Stimulated activated CD4-positive, alpha-beta T cell treated with anti-CD3 and anti-CD28 coated beads, TNF-alpha, amount 100 ng/mL, for 4 hours (primary cell): ENCODE results near the gene PSMB10.
"Not testable (repeated sequence)": the region's sequence is repeated elsewhere in the genome, so short reads cannot be mapped to it uniquely, and the experiment has no call there.

Experiments used
- DNase-seq, 3 experiments: peaks; one replicate each; pipeline ENCODE4 v3.0.0-alpha.2; 2020; ENCODE audit warnings: low read depth in 3 of 3

PSMB10 gene

GRCh38 chr16:67926181-67926750, 10.4 kb downstream of the PSMB10 start:
- DNase-seq = no peak

- no peak for DNase-seq
Measured at GRCh38 chr16:67924140-67924906, 12.3 kb downstream of the PSMB10 start.

- DNase-seq = no peak
Measured at GRCh38 chr16:67923414-67924116, 13.1 kb downstream of the PSMB10 start.

GRCh38 chr16:67922740-67923139, 13.9 kb downstream of the PSMB10 start:
- DNase-seq = no peak

- DNase-seq = no peak
Measured at GRCh38 chr16:67922221-67922620, 14.4 kb downstream of the PSMB10 start.

GRCh38 chr16:67919622-67920221, 16.9 kb downstream of the PSMB10 start:
- DNase-seq = no peak

- DNase-seq = peak in 1 of 3 experiments; percentile 26
Measured at GRCh38 chr16:67917852-67918236, 18.8 kb downstream of the PSMB10 start.

- DNase-seq = no peak
Measured at GRCh38 chr16:67917140-67917851, 19.4 kb downstream of the PSMB10 start.

- DNase-seq = no peak
Measured at GRCh38 chr16:67915831-67916723, 20.6 kb downstream of the PSMB10 start.

- not testable (repeated sequence) for DNase-seq
Measured at GRCh38 chr16:67915496-67915769, 21.2 kb downstream of the PSMB10 start.

GRCh38 chr16:67914758-67915495, 21.7 kb downstream of the PSMB10 start:
- no peak for DNase-seq

GRCh38 chr16:67910158-67910557, 26.5 kb downstream of the PSMB10 start:
- no peak for DNase-seq

GRCh38 chr16:67909056-67909742, 27.5 kb downstream of the PSMB10 start:
- DNase-seq = no peak

GRCh38 chr16:67907397-67908180, 29.1 kb downstream of the PSMB10 start:
- no peak for DNase-seq

GRCh38 chr16:67902831-67903230, 33.8 kb downstream of the PSMB10 start:
- no peak for DNase-seq

GRCh38 chr16:67901734-67902133, 34.9 kb downstream of the PSMB10 start:
- no peak for DNase-seq

- no peak for DNase-seq
Measured at GRCh38 chr16:67897231-67897630, 39.4 kb downstream of the PSMB10 start.

GRCh38 chr16:67893743-67894399, 42.8 kb downstream of the PSMB10 start:
- DNase-seq = no peak
